ENCODE results near the gene PNKD. TPM values are rescaled to one million over a fixed set of nuclear protein-coding genes. Genes with fewer than 3 reads are reported as not detected.

PNKD gene
- polyA plus RNA-seq, 2 of the 4 experiments (the other 2 are of a cell fraction): 46.2 to 51.7 TPM

GRCh38 chr2:218290316-218291261 lies 20.3 kb downstream of the PNKD start:
- Histone ChIP-seq H3K4me1 (peaks cover 55% of the 10 kb centered on the region), H3K4me2 (peak overlapping the region; percentile 98), H3K9me3 (no peaks in the 10 kb centered on the region), H3K27ac (peak overlapping the region in 1 of 2 experiments; percentile 92; a peak in 4 of 6 replicates), H3K4me3 (peak overlapping the region; percentile 91; the same call in 2 of the 3 replicates)
- ChIA-PET POLR2A (no interaction called here), CTCF (interaction anchor here (0.9 to 4.2 kb wide), 10 partner anchors 9 to 381 kb away, joined by 3 to 40 read pairs (median 13); partner anchors contain the start of genes AAMP, CATIP, PNKD and RNF25)
- FAIRE-seq (no peak), ATAC-seq (no peak), DNase-seq (ENCODE audit: low read depth in 1 of 2, low spot score in 1 of 2) (no peak)
- no peak for TF ChIP-seq NR3C1 (IDR thresholded peaks at IDR 0.05)
- TF ChIP-seq E2F6 (IDR thresholded peaks at IDR 0.05; ENCODE audit: borderline replicate concordance, low read depth): no peak
- TF ChIP-seq MAX (IDR thresholded peaks at IDR 0.05): no peak
- no peak for TF ChIP-seq HMGXB4 (CRISPR knock-in tag; IDR thresholded peaks at IDR 0.05; ENCODE audit: borderline replicate concordance)
- no peak for TF ChIP-seq POLR2AphosphoS2 (conservative IDR thresholded peaks at IDR 0.05; ENCODE audit: low read length)
- TF ChIP-seq SMC3 (IDR thresholded peaks at IDR 0.05): no peak
- TF ChIP-seq HOXB5 (CRISPR knock-in tag; IDR thresholded peaks at IDR 0.05): no peak
- TF ChIP-seq NFE2L2 (conservative IDR thresholded peaks at IDR 0.05; ENCODE audit: low read length): no peak
- 89% methylated on average over 12 of the region's 12 CpGs for WGBS (ENCODE audit: missing lambda C conversion rate)

GRCh38 chr2:218291318-218292047 lies 21.2 kb downstream of the PNKD start:
- WGBS (ENCODE audit: missing lambda C conversion rate): 36% methylated on average over 11 of the region's 12 CpGs
- TF ChIP-seq KDM1A (IDR thresholded peaks at IDR 0.05; ENCODE audit: low read depth): no peak
- no peak for TF ChIP-seq MYC (IDR thresholded peaks at IDR 0.05; ENCODE audit: borderline replicate concordance, low read length)
- TF ChIP-seq HDAC2 (IDR thresholded peaks at IDR 0.05): no peak
- no peak for TF ChIP-seq FOSB (CRISPR knock-in tag; IDR thresholded peaks at IDR 0.05)
- no peak for TF ChIP-seq EHMT2 (IDR thresholded peaks at IDR 0.05; ENCODE audit: low read depth)
- no peak for TF ChIP-seq POLR2A (IDR thresholded peaks at IDR 0.05; ENCODE audit: low read length)
- no peak for TF ChIP-seq NPAS2 (CRISPR knock-in tag; IDR thresholded peaks at IDR 0.05; ENCODE audit: borderline replicate concordance)
- TF ChIP-seq CBX8 (IDR thresholded peaks at IDR 0.05): no peak
- no peak for TF ChIP-seq RNF2 (IDR thresholded peaks at IDR 0.05; ENCODE audit: borderline replicate concordance, low read depth)
- TF ChIP-seq RARB (CRISPR knock-in tag; IDR thresholded peaks at IDR 0.05): no peak
- TF ChIP-seq TFCP2L1 (CRISPR knock-in tag; IDR thresholded peaks at IDR 0.05): no peak
- no peak for TF ChIP-seq USF2 (IDR thresholded peaks at IDR 0.05)
- TF ChIP-seq CEBPB (IDR thresholded peaks at IDR 0.05): no peak
- TF ChIP-seq JUNB (IDR thresholded peaks at IDR 0.05): no peak
- no peak for TF ChIP-seq ESRRA (IDR thresholded peaks at IDR 0.05; ENCODE audit: borderline replicate concordance, low read length)
- DNase-seq (ENCODE audit: low read depth in 1 of 2, low spot score in 1 of 2): no peak
- Histone ChIP-seq H3K4me1 (peaks cover 46% of the 10 kb centered on the region), H3K27ac (peak overlapping the region; percentile 92 to 97), H3K4me2 (peak overlapping the region; percentile 98), H3K4me3 (peak overlapping the region; percentile 91), H3K9me3 (no peaks in the 10 kb centered on the region)
- FAIRE-seq: no peak
- peak; percentile 5 to 16; a peak in 5 of 6 replicates for ATAC-seq
- ChIA-PET CTCF (interaction anchor here (0.6 to 4.2 kb wide), 14 partner anchors 8 to 978 kb away, joined by 3 to 40 read pairs (median 8); partner anchors contain the start of genes AAMP, CATIP, PNKD and RNF25), POLR2A (no interaction called here)
